HUDEP-2 (cell line): Measurements from ENCODE around the gene GGCX.
"Not testable (repeated sequence)": the region's sequence is repeated elsewhere in the genome, so short reads cannot be mapped to it uniquely, and the experiment has no call there.

Experiments used
- DNase-seq, 76 experiments: peaks; one replicate each; lab custom pipeline; 2025; ENCODE audit not compliant: unreplicated experiment in 76 of 76; lab: John Stamatoyannopoulos, UW

GGCX gene

GRCh38 chr2:85544915-85545779, 16.1 kb downstream of the GGCX start:
- peak in 1 of 76 experiments; percentile 3 for DNase-seq

- not testable (repeated sequence) for DNase-seq
Measured at GRCh38 chr2:85544254-85544691, 17.0 kb downstream of the GGCX start.

- no peak for DNase-seq
Measured at GRCh38 chr2:85542777-85543176, 18.5 kb downstream of the GGCX start.

GRCh38 chr2:85541753-85542457, 19.4 kb downstream of the GGCX start:
- DNase-seq: peak in 12 of 76 experiments; percentile 7 to 49 (median 18)

- DNase-seq: no peak
Measured at GRCh38 chr2:85541262-85541661, 20.0 kb downstream of the GGCX start.

- DNase-seq: peak in 4 of 76 experiments; percentile 7 to 55 (median 50)
Measured at GRCh38 chr2:85540133-85540648, 21.1 kb downstream of the GGCX start.

GRCh38 chr2:85539361-85540132, 21.7 kb downstream of the GGCX start:
- peak in 63 of 76 experiments; percentile 8 to 69 (median 48) for DNase-seq

DNA sequence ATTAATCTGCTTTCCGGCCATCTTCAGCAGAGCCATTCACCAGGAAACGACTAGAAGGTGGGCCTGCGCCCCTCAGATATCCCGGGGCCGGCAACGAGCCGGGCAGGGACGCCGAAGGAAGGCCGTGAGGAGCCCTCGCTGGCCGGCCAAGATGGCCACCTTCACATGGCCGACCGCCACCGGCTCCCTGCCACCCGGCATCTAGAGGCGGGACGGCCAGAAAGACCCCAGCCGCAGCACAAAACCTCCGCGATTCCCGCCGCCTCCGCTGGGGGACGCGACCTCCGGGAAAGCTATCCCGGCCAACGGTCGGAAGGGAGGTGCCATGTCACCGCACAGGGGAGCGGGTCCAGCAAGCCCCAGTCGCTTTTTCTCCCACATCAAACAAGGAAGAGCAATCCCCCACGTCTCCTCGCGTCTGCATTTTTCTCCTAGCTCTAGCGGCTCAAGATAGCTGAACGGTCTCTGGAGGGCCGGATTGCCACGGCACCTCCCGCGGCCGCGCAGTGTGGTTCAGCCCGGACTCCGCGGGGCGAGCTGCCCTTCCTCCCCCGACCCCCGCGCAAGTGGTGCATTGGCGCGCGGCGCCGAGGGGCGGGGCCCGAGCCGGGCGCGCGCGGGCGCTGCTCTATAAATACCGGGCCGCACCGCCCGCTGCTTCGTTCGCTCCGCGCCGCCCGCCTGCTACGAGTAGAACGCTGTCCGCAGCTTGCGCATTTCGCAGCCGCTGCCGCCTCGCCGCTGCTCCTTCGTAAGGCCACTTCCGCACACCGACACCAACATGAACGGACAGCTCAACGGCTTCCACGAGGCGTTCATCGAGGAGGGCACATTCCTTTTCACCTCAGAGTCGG, 22.6 kb downstream of the GGCX start, which contains the start of gene MAT2A:
Gene MAT2A (plus strand): TSS at position 662 of the 854 bp plus-strand sequence. CDS start 120 bp downstream, at position 782.
- peak in 75 of 76 experiments; percentile 33 to 99 (median 85) for DNase-seq

GRCh38 chr2:85537600-85538506, 23.4 kb downstream of the GGCX start:
- peak in 45 of 76 experiments; percentile 11 to 66 (median 38) for DNase-seq

GRCh38 chr2:85536479-85536878, 24.8 kb downstream of the GGCX start:
- DNase-seq: no peak

- DNase-seq: no peak
Measured at GRCh38 chr2:85534881-85535280, 26.4 kb downstream of the GGCX start.

- peak in 37 of 76 experiments; percentile 6 to 64 (median 22) for DNase-seq
Measured at GRCh38 chr2:85534099-85534498, 27.2 kb downstream of the GGCX start.

DNA sequence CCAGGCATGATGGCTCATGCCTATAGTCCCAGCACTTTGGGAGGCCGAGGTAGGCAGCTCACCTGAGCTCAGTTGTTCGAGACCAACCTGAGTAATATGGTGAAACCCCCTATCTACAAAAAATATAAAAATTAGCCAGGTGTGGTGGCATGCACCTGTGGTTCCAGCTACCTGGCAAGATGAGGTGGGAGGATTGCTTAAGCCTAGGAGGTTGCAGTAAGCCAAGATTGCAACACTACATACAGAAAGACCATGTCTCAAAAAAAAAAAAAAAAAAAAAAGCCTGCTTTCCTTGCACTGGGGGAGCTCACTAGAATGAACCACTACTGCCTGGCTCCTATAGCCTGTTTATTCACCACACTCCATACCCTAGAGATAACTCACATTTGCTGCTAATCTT, 29.7 kb downstream of the GGCX start:
- DNase-seq: no peak

DNA sequence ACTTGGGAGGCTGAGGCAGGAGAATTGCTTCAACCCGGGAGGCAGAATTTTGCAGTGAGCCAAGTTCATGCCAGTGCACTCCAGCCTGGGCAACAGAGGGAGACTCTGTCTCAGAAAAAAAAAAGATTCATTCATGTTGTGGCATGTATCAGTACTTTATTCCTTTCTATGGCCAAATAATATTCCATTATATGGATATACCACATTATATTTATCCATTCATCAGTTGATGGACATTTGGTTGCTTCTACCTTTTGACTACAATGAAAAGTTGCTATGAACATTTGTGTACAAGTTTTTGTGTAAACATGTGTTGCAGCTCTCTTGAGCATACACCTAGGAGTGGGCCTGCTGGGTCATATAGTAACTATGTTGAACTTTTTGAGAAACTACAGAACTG, 31.5 kb downstream of the GGCX start:
- DNase-seq: no peak

DNA sequence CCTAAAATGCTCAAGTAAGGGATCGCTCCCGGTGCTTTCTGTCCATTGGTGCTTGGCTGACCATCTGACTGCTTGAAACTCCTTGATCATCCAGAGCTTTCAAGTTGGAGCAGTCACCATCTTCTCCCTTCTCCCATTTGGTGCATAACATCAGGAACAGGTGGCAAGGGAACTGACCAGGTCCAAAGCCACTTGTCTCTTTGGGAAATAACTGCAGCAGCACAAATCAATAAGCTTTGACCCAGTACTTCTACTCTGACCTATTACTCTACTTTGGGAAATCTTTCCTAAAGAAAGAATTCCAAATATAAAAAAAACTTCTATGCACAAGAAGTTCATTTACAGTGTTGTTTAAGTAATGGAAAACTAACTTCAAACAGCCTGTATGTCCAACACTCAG, 32.9 kb downstream of the GGCX start:
- no peak for DNase-seq

- DNase-seq: no peak
Measured at GRCh38 chr2:85527787-85528186, 33.5 kb downstream of the GGCX start.

DNA sequence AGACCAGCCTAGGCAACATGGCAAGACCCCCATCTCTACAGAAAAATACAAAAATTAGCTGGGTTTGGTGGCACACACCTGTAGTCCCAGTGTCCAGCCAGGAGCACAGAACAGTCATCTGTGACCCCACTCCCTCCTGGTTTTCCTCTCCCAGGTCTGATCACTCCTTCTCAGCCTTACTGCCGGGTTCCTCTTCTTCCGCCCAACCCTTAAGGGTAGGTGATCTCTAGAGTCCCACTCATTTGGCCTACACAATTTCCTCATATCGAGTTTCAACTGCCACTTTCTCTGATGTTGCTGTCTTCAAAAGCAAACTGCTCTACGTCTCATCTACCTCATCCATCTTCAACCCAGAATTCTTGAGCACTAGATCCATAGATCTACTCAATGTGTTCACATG, 35.7 kb downstream of the GGCX start:
- no peak for DNase-seq

DNA sequence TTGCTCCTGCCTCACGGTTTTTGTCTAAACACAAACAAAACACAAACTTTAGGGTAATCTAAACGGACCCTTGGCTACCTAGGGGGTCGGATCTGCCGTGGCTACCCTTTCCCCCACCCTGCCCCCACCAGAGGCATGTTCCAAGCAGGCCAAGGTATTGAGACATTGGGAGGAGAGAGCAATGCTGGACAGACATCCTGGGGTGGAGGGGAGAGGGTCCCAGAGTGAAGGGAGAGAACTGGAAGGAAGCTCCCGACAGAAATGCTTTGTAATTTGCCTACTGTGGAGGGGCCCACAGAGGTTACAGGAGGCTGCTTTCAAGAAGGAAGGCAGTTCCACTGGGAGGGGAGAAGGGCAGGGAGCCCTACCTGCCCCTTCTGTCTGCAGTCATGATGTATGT, 36.3 kb downstream of the GGCX start:
- no peak for DNase-seq
